PFSK-1 (cell line): ENCODE data around the gene MEP1A.
A peak's percentile ranks its signal among the peaks of the same experiment; 100 is the strongest.

ENCODE experiments used
- FOXP2 ChIP-seq: optimal IDR thresholded peaks from 2 replicates; pipeline ENCODE3; 2011; ENCODE audit warnings: borderline replicate concordance, control low read depth, inconsistent platforms; ENCODE audit not compliant: insufficient read depth; ENCODE audit errors: extremely low read length, extremely low read depth
- POLR2AphosphoS5 ChIP-seq: IDR thresholded peaks from 2 replicates; pipeline ENCODE4 v1.6.1; 2012; ENCODE audit warnings: low read depth, mild to moderate bottlenecking, control low read depth, low read length, moderate library complexity
- SIN3A ChIP-seq: IDR thresholded peaks from 2 replicates; pipeline ENCODE4 v1.6.1; 2012; ENCODE audit warnings: mild to moderate bottlenecking, low read length, moderate library complexity, borderline replicate concordance; ENCODE audit not compliant: insufficient read depth
- TAF1 ChIP-seq: IDR thresholded peaks from 2 replicates; pipeline ENCODE4 v1.6.1; 2012; ENCODE audit warnings: low read length, control low read depth, borderline replicate concordance; ENCODE audit not compliant: insufficient read depth
- TF ChIP-seq, protein P1 (sequence below), 2 experiments: IDR thresholded peaks; 2 replicates each; pipeline versions ENCODE4 v1.6.1 to v1.8.0; 2011 to 2012; ENCODE audit warnings: low read depth in 2 of 2, low read length in 2 of 2, control low read depth in 1 of 2, inconsistent platforms in 1 of 2, mild to moderate bottlenecking in 1 of 2, moderate library complexity in 1 of 2; ENCODE audit not compliant: insufficient read depth in 1 of 2

MEP1A gene

DNA sequence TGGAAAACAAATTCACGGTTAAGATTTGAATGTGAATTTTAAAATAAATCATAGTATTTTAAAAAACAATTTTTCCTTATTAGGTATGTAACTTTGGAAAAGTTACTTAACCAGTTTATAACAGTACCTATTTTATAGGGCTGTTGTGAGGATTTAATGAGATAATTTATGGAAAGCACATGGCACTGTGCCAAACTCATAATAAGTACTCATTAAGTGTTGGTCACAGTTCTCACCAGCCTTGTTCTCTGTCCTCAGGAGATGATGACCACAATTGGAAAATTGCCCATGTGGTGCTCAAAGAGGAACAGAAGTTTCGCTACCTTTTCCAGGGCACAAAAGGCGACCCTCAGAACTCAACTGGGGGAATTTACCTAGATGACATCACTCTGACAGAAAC, 39.6 kb downstream of the MEP1A start:
- no peak for TF ChIP-seq FOXP2
- TF ChIP-seq, protein P1, sequence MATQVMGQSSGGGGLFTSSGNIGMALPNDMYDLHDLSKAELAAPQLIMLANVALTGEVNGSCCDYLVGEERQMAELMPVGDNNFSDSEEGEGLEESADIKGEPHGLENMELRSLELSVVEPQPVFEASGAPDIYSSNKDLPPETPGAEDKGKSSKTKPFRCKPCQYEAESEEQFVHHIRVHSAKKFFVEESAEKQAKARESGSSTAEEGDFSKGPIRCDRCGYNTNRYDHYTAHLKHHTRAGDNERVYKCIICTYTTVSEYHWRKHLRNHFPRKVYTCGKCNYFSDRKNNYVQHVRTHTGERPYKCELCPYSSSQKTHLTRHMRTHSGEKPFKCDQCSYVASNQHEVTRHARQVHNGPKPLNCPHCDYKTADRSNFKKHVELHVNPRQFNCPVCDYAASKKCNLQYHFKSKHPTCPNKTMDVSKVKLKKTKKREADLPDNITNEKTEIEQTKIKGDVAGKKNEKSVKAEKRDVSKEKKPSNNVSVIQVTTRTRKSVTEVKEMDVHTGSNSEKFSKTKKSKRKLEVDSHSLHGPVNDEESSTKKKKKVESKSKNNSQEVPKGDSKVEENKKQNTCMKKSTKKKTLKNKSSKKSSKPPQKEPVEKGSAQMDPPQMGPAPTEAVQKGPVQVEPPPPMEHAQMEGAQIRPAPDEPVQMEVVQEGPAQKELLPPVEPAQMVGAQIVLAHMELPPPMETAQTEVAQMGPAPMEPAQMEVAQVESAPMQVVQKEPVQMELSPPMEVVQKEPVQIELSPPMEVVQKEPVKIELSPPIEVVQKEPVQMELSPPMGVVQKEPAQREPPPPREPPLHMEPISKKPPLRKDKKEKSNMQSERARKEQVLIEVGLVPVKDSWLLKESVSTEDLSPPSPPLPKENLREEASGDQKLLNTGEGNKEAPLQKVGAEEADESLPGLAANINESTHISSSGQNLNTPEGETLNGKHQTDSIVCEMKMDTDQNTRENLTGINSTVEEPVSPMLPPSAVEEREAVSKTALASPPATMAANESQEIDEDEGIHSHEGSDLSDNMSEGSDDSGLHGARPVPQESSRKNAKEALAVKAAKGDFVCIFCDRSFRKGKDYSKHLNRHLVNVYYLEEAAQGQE (IDR thresholded peaks at IDR 0.05; ENCODE audit: insufficient read depth in 1 of 2, low read depth in 2 of 2, low read length in 2 of 2) = no peak
- no peak for TF ChIP-seq TAF1
- no peak for TF ChIP-seq SIN3A
- no peak for TF ChIP-seq POLR2AphosphoS5

DNA sequence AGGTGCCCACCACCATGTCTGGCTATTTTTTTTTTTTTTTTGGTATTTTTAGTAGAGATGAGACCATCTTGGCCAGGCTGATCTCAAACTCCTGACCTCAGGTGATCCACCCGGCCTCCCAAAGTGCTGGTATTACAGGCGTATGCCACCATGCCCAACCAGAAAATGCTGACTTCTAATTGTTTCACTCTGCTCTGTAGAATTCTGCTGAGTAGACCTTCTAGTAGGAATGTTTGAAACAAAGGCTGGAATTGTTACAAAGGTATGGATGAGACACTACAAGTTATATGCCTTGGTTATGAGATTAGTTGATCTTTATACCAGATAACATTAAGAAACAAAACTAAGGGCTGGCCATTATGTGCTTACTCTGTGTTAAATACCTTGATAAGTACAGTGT, 44.8 kb downstream of the MEP1A start:
- TF ChIP-seq POLR2AphosphoS5 (no peak), FOXP2 (no peak), SIN3A (no peak), TAF1 (no peak)
- TF ChIP-seq, protein P1 (IDR thresholded peaks at IDR 0.05; ENCODE audit: insufficient read depth in 1 of 2, low read depth in 2 of 2, low read length in 2 of 2) = no peak

DNA sequence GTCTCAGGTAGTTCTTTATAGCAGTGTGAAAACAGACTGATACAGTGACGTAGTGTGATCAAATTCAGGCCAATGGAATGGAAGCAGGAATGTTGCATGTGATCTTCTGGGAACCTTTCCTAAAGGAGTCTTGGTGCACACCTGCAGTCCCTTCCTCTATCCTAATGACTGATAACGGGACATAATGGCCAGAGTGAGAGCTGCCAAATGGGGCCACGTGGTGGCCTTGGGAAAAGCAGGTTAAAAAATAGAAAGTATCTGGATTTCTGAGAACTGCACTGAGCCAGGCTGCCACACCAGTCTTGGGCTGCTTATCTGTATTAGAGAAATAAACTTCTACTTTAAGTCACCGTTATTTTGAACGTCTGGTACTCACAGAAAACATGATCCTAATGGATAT, 51.9 kb downstream of the MEP1A start:
- TF ChIP-seq TAF1 (no peak), FOXP2 (no peak), SIN3A (no peak), POLR2AphosphoS5 (no peak)
- TF ChIP-seq, protein P1 (IDR thresholded peaks at IDR 0.05; ENCODE audit: insufficient read depth in 1 of 2, low read depth in 2 of 2, low read length in 2 of 2) = no peak

DNA sequence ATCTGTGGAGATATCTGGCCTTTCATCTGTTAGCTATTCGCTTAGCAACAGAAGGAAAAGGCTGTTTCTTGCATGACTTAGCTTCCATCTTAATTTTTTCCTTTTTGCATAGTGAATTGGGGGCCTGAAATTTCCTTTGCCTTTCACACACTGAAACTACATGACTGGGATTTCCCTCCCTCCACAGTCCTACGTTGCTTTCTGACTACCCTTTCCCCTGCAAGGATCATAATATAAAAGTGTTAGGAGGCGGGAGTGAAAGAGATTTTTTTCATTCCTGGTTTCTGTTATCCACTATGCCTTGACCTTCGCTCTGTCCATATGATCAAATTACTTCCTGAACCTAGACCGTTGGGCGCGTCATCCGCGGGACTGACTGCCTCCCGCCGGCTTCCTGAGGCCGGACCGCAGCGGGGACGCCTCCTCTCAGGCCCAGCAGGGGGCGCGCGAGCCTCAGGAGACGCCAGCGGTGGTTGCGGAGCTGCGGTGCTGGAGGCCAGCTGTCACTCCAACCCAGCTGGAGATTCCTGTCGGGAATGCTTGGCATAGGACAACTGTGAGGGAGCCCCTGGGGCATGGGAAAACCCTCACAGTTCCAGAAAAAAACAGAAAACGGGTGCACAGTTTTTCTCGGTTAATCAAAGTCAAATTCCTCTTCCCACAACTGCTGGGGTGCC, 55.6 kb downstream of the MEP1A start:
- TF ChIP-seq, protein P1 (IDR thresholded peaks at IDR 0.05; ENCODE audit: insufficient read depth in 1 of 2, low read depth in 2 of 2, low read length in 2 of 2) = no peak
- peak; percentile 29 for TF ChIP-seq FOXP2

DNA sequence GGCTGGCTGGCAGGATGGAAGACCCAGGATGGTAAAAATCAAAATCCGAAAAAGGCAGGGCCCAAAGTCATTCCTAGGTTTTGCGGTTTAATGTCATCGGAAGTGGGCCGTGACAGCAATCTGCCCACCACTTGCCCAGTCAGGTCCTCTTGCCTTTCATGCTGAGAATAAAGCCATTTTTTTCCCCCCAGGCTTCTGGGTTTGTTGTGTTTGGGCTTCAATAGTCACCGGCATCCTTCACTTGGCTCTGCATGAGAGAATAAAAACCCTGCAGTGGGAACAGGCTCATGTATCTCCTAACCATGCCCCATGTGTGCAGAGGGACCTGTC, 56.1 kb downstream of the MEP1A start:
- TF ChIP-seq TAF1 (no peak), FOXP2 (no peak), POLR2AphosphoS5 (no peak), SIN3A (no peak)
- TF ChIP-seq, protein P1 (IDR thresholded peaks at IDR 0.05; ENCODE audit: insufficient read depth in 1 of 2, low read depth in 2 of 2, low read length in 2 of 2) = no peak
